ENCODE measurements around the gene NOLC1.
A peak's percentile ranks its signal among the peaks of the same experiment; 100 is the strongest.

Gene NOLC1

DNA sequence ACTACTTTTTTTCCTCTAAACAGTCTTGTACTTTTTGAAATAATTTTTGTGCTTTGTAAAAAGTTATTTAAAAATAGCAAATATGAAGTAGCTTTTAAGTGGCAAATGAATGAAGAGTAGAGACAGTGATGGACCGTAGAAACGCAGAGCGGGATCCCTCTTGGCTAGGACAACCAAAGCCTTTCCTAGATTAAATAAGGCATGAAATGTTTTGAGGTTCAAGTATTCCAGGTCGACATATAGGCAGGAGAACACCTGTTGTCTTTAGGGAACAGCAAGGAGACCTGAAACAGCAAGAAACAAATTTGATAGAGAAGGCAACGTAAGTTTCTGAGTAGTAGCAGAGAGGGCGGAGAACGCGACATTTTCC, 20.0 kb upstream of the NOLC1 start:
- Histone ChIP-seq H3K4me3 (ENCODE audit: low read depth in 1 of 2, low read length in 1 of 2) (peak overlapping the region; percentile 87 to 99), H3K27ac (peak overlapping the region; percentile 84), H3K36me3 (no peaks in the 10 kb centered on the region), H3K9me3 (no peaks in the 10 kb centered on the region), H3K4me1 (ENCODE audit: control insufficient read depth in 1 of 2, insufficient read depth in 1 of 2, low read depth in 1 of 2, low read length in 1 of 2) (peaks cover 22 to 24% of the 10 kb centered on the region in 2 experiments), H3K27me3 (no peaks in the 10 kb centered on the region)
- TF ChIP-seq, protein P1, sequence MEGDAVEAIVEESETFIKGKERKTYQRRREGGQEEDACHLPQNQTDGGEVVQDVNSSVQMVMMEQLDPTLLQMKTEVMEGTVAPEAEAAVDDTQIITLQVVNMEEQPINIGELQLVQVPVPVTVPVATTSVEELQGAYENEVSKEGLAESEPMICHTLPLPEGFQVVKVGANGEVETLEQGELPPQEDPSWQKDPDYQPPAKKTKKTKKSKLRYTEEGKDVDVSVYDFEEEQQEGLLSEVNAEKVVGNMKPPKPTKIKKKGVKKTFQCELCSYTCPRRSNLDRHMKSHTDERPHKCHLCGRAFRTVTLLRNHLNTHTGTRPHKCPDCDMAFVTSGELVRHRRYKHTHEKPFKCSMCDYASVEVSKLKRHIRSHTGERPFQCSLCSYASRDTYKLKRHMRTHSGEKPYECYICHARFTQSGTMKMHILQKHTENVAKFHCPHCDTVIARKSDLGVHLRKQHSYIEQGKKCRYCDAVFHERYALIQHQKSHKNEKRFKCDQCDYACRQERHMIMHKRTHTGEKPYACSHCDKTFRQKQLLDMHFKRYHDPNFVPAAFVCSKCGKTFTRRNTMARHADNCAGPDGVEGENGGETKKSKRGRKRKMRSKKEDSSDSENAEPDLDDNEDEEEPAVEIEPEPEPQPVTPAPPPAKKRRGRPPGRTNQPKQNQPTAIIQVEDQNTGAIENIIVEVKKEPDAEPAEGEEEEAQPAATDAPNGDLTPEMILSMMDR (IDR thresholded peaks at IDR 0.05), result no peak

DNA sequence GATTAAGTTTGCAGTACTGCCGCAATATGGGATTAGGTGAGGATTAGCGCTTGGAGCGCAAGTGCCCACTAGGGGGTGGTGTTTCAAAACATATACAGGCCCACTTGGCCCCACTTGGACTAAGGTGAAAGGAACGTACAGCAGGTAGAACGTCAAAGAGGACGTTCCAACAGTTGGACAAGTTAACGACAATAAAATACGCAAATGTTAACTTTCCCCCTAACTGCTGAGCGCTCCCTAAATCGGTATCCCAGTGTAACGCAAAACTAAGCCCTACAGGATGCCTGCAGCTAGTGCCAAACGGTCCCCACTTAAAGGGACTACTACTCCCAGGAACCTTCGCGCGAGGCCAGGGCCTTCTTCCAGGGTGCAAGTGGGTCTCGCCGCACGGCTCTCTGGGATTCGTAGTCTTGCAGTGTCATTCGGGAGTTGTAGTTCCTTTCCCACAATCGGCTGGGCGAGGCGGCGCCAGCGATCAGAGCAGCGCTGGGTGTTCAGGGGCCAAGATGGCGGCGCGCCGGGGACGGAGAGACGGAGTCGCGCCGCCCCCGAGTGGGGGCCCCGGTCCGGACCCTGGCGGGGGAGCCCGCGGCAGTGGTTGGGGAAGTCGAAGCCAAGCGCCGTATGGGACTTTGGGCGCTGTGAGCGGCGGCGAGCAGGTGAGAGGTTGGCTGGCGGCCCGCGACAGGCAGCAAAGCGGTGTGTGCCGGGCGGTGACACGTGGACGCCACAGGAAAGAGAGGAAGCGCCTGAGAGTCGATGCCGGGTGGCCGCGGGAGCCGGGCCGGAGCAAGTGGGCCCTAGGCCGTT, 19.4 kb upstream of the NOLC1 start, which contains the start of gene PPRC1:
PPRC1 (plus strand) TSS at position 478 of the 810 bp plus-strand sequence; CDS start at position 507, 29 bp downstream.
- Histone ChIP-seq H3K4me3 (ENCODE audit: low read depth in 1 of 2, low read length in 1 of 2) (peak within 1 kb of the TSS; percentile 87 to 99), H3K27me3 (no peaks in the 10 kb centered on the region), H3K36me3 (no peaks in the 10 kb centered on the region), H3K27ac (peak within 1 kb of the TSS; percentile 84), H3K4me1 (ENCODE audit: control insufficient read depth in 1 of 2, insufficient read depth in 1 of 2, low read depth in 1 of 2, low read length in 1 of 2) (peaks cover 22 to 24% of the 10 kb centered on the region in 2 experiments), H3K9me3 (no peaks in the 10 kb centered on the region)
- TF ChIP-seq, protein P1 (IDR thresholded peaks at IDR 0.05), result peak; percentile 84

DNA sequence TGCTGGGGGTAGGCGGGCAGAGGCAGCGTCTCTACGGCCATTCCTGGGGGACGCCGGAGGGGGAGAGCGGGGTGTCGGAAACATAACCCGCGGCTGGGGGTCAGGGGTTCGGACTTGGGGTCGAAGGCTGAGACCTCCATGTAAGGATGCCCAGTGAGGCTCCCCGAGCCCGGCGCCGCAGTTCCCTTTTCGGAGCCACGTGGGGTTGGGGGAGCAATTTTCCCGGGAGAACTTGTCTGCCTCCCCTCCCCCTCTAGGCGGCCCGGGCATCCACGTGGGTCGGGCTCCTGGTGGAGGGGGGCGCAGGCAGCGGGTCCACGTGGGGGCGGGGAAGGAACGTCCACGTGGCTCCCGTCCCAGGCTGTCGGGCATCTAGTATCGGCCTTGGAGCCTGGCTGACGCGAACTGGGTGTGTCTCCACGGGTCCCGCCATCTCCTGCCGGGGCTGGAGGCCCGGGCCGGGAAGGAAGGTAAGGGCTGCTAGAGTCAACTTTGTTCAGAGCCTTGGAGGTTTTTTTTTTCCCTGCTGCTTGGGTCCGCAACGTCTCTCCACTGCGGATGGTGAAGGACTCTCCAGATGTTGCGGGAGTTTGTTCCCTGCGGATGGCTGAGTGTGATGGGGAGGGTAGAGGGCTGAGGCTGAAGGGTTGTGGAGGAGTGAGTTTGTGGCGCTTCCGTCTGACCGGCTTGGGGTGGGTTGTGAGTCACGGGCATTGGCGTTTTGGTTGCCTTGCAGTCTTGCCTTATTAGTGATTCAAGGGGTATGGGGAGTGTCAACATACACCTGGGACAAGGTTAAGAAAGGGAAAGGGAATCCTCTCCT, 18.6 kb upstream of the NOLC1 start:
- Histone ChIP-seq H3K9me3 (no peaks in the 10 kb centered on the region), H3K27me3 (no peaks in the 10 kb centered on the region), H3K4me3 (ENCODE audit: low read depth in 1 of 2, low read length in 1 of 2) (peak overlapping the region; percentile 87 to 99), H3K27ac (peak overlapping the region; percentile 84), H3K4me1 (ENCODE audit: control insufficient read depth in 1 of 2, insufficient read depth in 1 of 2, low read depth in 1 of 2, low read length in 1 of 2) (peaks cover 22 to 24% of the 10 kb centered on the region in 2 experiments), H3K36me3 (peaks cover 6% of the 10 kb centered on the region)
- TF ChIP-seq, protein P1 (IDR thresholded peaks at IDR 0.05), result no peak

DNA sequence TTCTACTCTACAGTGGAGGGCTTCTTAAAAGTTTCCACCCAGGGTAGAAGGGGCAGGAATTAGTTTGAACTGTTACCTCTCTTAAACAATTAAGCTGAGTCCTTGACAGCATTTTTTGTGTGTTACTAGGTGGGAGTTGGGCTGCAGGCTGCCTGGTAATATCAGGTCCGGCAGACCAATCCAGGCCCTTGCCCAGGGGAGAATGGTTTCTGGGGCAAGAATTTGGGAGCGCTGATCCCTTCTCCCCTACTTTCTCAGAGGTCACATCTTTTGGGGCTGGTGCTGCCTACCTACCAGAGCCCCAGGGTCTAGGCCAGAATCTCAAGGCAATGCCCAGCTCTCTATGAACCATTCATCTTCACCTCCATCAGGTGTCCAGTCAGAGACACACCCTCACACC, 17.8 kb upstream of the NOLC1 start:
- no peaks in the 10 kb centered on the region for H3K9me3 ChIP-seq
- H3K36me3 ChIP-seq, result peaks cover 14% of the 10 kb centered on the region
- H3K27me3 ChIP-seq, result no peaks in the 10 kb centered on the region
- TF ChIP-seq, protein P1 (IDR thresholded peaks at IDR 0.05), result no peak
- H3K4me1 ChIP-seq (ENCODE audit: control insufficient read depth in 1 of 2, insufficient read depth in 1 of 2, low read depth in 1 of 2, low read length in 1 of 2), result peaks cover 22 to 24% of the 10 kb centered on the region in 2 experiments
- H3K27ac ChIP-seq, result no peak overlapping the region
- H3K4me3 ChIP-seq (ENCODE audit: low read depth in 1 of 2, low read length in 1 of 2), result no peak overlapping the region

DNA sequence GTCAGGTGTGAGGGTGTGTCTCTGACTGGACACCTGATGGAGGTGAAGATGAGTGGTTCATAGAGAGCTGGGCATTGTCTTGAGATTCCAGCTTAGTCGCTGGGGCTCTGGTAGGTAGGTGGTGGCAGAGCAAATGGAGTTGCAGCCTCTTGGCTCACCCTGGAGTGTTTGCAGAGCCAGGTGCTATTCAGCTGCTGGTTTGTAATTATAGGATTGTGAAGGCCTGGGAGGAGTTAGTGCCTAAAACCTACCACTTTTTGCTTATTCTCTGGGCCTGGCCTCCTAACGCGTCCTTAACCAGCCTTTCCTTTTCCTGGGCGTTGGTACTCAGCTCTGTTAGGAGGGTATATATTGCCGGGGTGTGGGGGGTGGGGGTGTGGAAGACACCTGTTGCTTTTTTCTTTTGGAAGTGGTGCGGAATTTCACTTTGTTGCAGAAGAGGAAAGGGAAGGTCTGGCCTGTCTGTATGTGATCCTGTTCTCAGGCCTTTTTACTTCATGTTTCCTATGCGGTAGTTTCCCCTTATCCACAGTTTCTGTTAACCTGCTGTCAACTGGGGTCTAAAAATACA, 16.1 kb upstream of the NOLC1 start:
- H3K4me3 ChIP-seq (ENCODE audit: low read depth in 1 of 2, low read length in 1 of 2), result no peak overlapping the region

More for the DNA sequence above, 16.1 kb upstream of the NOLC1 start:
- Histone ChIP-seq H3K27ac (no peak overlapping the region), H3K4me1 (ENCODE audit: control insufficient read depth in 1 of 2, insufficient read depth in 1 of 2, low read depth in 1 of 2, low read length in 1 of 2) (peaks cover 22 to 24% of the 10 kb centered on the region in 2 experiments), H3K27me3 (no peaks in the 10 kb centered on the region), H3K36me3 (peaks cover 29% of the 10 kb centered on the region), H3K9me3 (no peaks in the 10 kb centered on the region)
- TF ChIP-seq, protein P1 (IDR thresholded peaks at IDR 0.05), result no peak
